Measurements from ENCODE around the gene RELA. TPM values are rescaled to one million over a fixed set of nuclear protein-coding genes. Genes with fewer than 3 reads are reported as not detected.

The RELA gene
- total and polyA plus RNA-seq, 2 of the 13 experiments (the other 11 are each of a cell fraction or from before 2014, with no cell fraction given), result 21.4 to 40.5 TPM

- Histone ChIP-seq H3K27me3 (ENCODE audit: control insufficient read depth in 1 of 2, insufficient read depth in 2 of 2, low read length in 2 of 2) (no peaks in the 10 kb centered on the region), H3K9me3 (ENCODE audit: low read length) (no peaks in the 10 kb centered on the region), H3K4me3 (replicated peaks in 1 of 3; ENCODE audit: insufficient read depth in 1 of 3, low read depth in 2 of 3, low read length in 3 of 3) (no peak overlapping the region), H3K4me2 (ENCODE audit: low read depth, low read length) (no peak overlapping the region), H2AFZ (ENCODE audit: low read length) (no peak overlapping the region), H3K4me1 (ENCODE audit: insufficient read depth, low read length) (no peaks in the 10 kb centered on the region), H3K36me3 (replicated peaks in 1 of 2; ENCODE audit: control insufficient read depth in 1 of 2, insufficient read depth in 2 of 2, low read length in 2 of 2) (no peaks in the 10 kb centered on the region), H3K9ac (ENCODE audit: insufficient read depth, low read depth, low read length) (no peak overlapping the region), H3K79me2 (ENCODE audit: insufficient read depth, low read length) (no peaks in the 10 kb centered on the region), H4K20me1 (ENCODE audit: insufficient read depth, low read length) (no peaks in the 10 kb centered on the region), H3K27ac (ENCODE audit: extremely low read length, insufficient read depth, low read length) (no peak overlapping the region)
- no TSS peak for BruUV-seq (replicated peaks)
- intact Hi-C loops (cut with micrococcal nuclease; ENCODE audit: unreplicated experiment), result no loop called here
- DNase-seq (ENCODE audit: low spot score), result no peak
- no peak for FAIRE-seq
- ChIA-PET POLR2A (interaction anchor here (1.5 kb wide), 1 partner anchor 9 kb away, joined by 5 read pairs; the partner anchor contains the start of gene RELA), CTCF (ENCODE audit: low intra/inter-chr PET ratio, low total read pairs) (no interaction called here)
- no peak for ATAC-seq
- in situ Hi-C loops (cut with HindIII; ENCODE audit: extremely low pct_ligation_motif_present, low pct_unique_long_range_greater_than_20kb), result no loop called here
- TF ChIP-seq JDP2 (CRISPR knock-in tag; IDR thresholded peaks at IDR 0.05; ENCODE audit: borderline replicate concordance) (no peak), ZSCAN9 (CRISPR knock-in tag; IDR thresholded peaks at IDR 0.05; ENCODE audit: borderline replicate concordance) (no peak), ZNF850 (CRISPR knock-in tag; conservative IDR thresholded peaks at IDR 0.05) (no peak), KLF16 (CRISPR knock-in tag; IDR thresholded peaks at IDR 0.05) (no peak), PRDM4 (CRISPR knock-in tag; IDR thresholded peaks at IDR 0.05; ENCODE audit: borderline replicate concordance) (no peak), SATB2 (CRISPR knock-in tag; IDR thresholded peaks at IDR 0.05) (no peak), ZNF367 (CRISPR knock-in tag; IDR thresholded peaks at IDR 0.05; ENCODE audit: borderline replicate concordance) (no peak), SCMH1 (CRISPR knock-in tag; IDR thresholded peaks at IDR 0.05; ENCODE audit: borderline replicate concordance) (no peak), ZBTB43 (CRISPR knock-in tag; conservative IDR thresholded peaks at IDR 0.05) (no peak), HIVEP1 (CRISPR knock-in tag; IDR thresholded peaks at IDR 0.05) (no peak), ZNF605 (CRISPR knock-in tag; IDR thresholded peaks at IDR 0.05) (no peak), ZNF543 (CRISPR knock-in tag; IDR thresholded peaks at IDR 0.05) (no peak), ZNF766 (CRISPR knock-in tag; IDR thresholded peaks at IDR 0.05; ENCODE audit: borderline replicate concordance) (no peak), SP1 (IDR thresholded peaks at IDR 0.05) (no peak), SP1 (CRISPR knock-in tag; IDR thresholded peaks at IDR 0.05) (no peak), ZNF441 (CRISPR knock-in tag; IDR thresholded peaks at IDR 0.05; ENCODE audit: borderline replicate concordance) (no peak)
- TF ChIP-seq, protein P1, sequence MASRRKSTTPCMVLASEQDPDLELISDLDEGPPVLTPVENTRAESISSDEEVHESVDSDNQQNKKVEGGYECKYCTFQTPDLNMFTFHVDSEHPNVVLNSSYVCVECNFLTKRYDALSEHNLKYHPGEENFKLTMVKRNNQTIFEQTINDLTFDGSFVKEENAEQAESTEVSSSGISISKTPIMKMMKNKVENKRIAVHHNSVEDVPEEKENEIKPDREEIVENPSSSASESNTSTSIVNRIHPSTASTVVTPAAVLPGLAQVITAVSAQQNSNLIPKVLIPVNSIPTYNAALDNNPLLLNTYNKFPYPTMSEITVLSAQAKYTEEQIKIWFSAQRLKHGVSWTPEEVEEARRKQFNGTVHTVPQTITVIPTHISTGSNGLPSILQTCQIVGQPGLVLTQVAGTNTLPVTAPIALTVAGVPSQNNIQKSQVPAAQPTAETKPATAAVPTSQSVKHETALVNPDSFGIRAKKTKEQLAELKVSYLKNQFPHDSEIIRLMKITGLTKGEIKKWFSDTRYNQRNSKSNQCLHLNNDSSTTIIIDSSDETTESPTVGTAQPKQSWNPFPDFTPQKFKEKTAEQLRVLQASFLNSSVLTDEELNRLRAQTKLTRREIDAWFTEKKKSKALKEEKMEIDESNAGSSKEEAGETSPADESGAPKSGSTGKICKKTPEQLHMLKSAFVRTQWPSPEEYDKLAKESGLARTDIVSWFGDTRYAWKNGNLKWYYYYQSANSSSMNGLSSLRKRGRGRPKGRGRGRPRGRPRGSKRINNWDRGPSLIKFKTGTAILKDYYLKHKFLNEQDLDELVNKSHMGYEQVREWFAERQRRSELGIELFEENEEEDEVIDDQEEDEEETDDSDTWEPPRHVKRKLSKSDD (CRISPR knock-in tag; IDR thresholded peaks at IDR 0.05; ENCODE audit: low read depth), result no peak
- TF ChIP-seq, protein P2, sequence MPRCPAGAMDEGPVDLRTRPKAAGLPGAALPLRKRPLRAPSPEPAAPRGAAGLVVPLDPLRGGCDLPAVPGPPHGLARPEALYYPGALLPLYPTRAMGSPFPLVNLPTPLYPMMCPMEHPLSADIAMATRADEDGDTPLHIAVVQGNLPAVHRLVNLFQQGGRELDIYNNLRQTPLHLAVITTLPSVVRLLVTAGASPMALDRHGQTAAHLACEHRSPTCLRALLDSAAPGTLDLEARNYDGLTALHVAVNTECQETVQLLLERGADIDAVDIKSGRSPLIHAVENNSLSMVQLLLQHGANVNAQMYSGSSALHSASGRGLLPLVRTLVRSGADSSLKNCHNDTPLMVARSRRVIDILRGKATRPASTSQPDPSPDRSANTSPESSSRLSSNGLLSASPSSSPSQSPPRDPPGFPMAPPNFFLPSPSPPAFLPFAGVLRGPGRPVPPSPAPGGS (CRISPR knock-in tag; IDR thresholded peaks at IDR 0.05), result no peak
Measured at GRCh38 chr11:65672180-65672860, 9.6 kb upstream of the RELA start.

All from HepG2 (cell line).